SW480 (cell line): ENCODE measurements around the gene ZFAND3.

Experiments used
- DNase-seq: peaks from one replicate; pipeline ENCODE4 v3.0.0-alpha.2; 2016; ENCODE audit warnings: low spot score

ZFAND3 gene

DNA sequence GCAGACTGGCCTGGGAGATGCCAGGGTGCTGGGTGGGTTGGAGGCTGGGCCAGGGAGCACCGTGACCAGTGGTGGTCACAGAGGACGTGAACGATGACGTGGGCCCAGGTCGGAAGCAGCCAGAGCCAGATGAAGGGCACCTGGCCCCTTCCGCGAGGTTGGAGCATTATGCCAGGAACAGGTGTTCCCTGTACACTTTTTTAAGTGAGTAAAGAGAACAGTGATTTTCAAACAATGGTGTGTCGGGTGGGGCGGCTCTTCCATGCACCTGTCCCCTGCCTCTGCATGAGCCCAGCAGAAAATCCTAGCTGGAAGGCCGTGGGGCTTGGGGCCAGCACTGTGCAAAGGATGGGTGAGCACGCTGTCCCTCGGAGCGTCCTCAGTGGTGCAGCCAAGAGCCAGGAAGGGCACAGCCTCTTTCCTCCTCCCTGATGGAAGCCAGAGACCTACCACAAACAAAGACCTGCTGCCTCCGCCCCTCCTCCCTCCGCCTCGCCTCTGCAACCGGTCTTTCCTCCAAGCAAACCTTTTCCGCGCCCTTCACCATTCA, 350.5 kb downstream of the ZFAND3 start:
- DNase-seq, result no peak

- no peak for DNase-seq
Observed at GRCh38 chr6:38170666-38171355, 351.3 kb downstream of the ZFAND3 start.

- DNase-seq, result no peak
Observed at GRCh38 chr6:38171997-38172738, 352.6 kb downstream of the ZFAND3 start.

GRCh38 chr6:38172739-38173410, 353.3 kb downstream of the ZFAND3 start:
- DNase-seq, result no peak

- no peak for DNase-seq
Observed at GRCh38 chr6:38173909-38174308, 354.4 kb downstream of the ZFAND3 start.

- no peak for DNase-seq
Observed at GRCh38 chr6:38174315-38174714, 354.8 kb downstream of the ZFAND3 start.

DNA sequence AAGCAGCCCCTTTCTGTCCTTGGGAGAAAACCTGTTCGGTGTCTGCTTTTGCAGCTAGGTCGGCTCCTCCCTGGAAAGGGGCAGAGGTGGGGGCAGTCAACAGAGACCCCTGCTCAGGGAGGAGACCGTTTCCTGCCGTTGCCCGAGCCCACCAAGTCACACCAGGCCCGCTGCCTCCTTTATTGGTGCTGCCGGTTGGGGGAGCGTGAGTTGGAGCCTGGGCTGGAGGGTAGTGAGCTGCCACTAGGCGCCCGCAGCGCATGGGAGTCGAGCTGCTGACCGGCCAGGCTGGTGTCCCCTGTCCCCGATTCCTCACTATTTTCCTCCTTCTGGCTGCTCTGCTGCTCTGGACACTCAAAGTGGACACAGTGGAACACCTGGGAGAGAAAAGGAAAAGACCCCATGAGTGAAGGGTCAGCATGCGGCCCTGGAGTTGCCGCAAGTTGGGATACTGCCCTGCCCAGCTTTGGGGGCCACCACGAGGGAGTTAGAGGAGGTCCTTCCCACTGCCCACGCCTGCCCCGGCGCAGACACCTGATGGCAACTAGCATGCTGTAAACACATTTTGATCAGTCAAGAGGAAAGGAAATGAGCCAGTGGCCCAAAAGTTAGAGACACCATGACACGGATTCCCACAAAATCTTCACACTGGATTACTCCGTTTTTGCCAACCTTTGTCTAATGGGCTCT, 355.4 kb downstream of the ZFAND3 start:
- no peak for DNase-seq

- no peak for DNase-seq
Observed at GRCh38 chr6:38175786-38176185, 356.3 kb downstream of the ZFAND3 start.

- no peak for DNase-seq
Observed at GRCh38 chr6:38176797-38177751, 357.5 kb downstream of the ZFAND3 start.

DNA sequence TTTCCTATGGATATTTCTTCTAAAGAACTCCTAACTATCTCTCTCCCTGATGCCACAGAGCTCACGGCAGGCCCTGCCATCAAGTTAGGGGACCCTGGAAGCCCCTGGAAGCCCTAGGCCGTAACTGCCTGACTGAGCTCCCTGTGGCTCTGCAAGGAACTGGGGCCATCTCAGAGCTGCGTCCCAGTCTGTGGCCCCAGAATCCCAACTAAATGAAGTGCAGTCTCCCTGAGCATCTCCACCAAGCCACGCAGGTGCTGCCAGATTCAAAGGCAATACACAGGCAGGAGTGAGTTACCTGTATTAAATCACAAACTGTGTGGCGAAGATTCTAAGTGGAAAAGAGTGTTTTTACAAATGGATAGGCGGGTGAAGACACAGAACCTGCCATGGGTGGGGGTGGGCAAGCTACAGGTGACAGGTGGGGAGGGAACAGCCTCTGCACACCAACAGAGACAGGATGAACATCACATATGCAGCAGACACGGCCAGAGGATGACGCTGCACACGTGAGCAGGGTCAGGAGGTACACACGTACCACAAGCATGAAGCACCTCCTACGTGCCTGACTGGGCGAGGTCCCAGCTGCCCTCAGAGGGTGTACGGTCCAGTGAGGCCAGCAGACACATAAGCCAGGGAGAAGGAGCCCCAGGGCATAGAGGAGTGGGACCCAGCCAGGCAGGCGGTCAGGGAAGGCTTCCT, 358.5 kb downstream of the ZFAND3 start:
- DNase-seq, result no peak

DNA sequence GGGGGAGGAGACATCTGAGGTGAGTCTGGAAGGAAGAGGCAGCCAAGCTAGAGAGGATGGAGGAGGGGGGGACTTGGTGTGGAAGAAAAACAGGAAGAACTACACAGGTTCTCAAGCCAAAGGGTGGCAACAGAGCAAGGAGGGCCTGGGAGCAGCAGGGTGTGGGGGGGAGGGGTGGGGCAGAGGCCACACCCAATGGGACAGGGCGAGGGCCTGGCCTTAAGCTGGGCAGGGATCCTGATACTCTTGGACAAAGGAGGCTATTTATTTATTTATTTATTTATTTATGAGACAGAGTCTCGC, 359.0 kb downstream of the ZFAND3 start:
- DNase-seq, result no peak

GRCh38 chr6:38179300-38179699, 359.8 kb downstream of the ZFAND3 start:
- no peak for DNase-seq

GRCh38 chr6:38179794-38180430, 360.4 kb downstream of the ZFAND3 start:
- DNase-seq, result no peak

DNA sequence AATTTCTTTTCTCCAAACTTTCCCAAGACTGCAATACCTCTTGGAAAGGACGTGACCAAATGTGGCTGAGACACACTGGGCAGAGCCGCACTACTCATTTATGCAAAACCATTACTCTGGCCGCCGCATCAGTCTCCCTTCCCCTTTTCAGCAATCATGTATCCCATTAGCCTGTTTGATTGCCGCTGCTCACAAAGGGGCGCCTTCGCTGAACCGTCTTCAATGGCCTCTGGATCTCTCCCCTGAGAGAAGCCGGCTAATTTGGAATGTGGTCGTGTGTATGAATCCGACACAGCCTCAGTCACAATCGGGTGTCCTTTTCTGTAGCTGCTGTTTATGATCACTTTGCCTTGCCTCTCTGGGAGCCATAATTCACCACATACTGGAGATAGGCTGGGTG, 361.1 kb downstream of the ZFAND3 start:
- DNase-seq, result no peak

DNA sequence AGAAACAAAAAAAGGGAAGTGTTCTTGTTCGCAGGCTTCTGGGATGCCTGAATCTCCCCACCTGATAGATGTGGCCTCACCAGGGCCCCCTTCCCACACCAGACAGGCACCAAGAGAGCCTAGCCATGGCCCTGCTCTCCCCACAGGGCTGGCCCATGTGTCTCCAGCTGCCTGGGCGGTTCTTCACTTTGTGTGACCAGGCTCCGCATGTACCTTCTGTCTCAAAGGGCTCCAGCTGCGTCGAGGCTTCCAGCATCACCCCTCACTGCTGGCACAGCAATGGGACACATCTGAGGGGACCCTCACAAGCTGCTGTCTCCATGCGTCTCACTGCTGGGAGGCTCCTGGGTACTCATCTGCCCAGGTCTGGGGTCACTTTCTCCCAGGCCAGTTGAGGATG, 362.9 kb downstream of the ZFAND3 start:
- no peak for DNase-seq

DNA sequence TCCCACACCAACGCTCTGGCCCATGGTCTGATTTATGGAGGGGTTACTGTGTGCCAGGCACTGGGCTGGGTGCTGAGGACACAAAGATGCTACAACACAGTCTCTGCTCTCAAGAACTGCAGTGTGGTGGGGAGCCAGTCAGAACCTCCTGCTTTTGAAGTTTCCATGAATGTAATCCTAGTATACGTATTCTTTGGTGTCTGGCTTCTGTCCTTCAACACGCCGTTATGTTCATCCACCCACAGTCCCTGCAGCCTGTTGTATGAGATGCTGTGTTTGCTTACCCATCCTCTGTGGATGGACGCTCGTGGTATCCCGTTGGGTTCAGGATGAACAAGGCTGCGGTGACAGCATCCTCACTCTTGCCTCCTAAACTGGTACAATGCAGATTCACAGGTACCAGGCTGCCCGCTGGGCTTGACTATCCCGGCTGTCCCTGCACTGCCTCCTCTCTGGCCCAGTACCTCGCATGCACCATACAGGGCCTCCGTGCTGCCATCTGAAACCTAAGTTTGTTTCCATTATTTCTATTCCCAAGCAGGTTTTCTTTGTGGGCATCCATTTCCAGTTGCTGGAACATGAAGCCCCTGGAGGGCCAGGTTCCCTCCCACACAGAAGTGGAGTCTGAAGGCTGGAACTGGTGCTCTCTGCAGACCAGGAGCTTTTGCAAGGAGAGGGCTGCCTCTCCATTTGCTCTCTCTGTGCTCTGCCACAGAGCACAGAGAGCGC, 364.5 kb downstream of the ZFAND3 start:
- DNase-seq, result no peak

- DNase-seq, result no peak
Observed at GRCh38 chr6:38184585-38185080, 365.1 kb downstream of the ZFAND3 start.

- DNase-seq, result no peak
Observed at GRCh38 chr6:38185244-38185643, 365.7 kb downstream of the ZFAND3 start.

DNA sequence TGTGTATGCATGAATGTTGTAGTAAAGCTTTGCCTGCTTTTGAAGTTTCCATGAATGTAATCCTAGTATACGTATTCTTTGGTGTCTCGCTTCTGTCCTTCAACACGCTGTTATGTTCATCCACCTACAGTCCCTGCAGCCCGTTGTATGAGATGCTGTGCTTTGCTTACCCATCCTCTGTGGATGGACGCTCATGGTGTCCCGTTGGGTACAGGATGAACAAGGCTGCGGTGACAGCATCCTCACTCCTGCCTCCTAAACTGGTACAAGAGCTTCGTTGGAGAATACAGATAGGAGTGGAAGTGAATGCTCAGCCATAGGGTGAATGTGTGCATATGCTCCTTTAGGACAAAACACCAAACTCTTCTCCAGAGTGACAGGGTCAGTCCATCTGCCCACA, 366.2 kb downstream of the ZFAND3 start:
- DNase-seq, result no peak
